Large intestine (tissue), 3 donors: ENCODE results near the gene ZNF765. TPM values are rescaled to one million over a fixed set of nuclear protein-coding genes. Genes with fewer than 3 reads are reported as not detected.
"Not testable (repeated sequence)": the region's sequence is repeated elsewhere in the genome, so short reads cannot be mapped to it uniquely, and the experiment has no call there.

Experiments
- DNase-seq, 2 donors: peaks; one replicate each; pipeline versions ENCODE4 v3.0.0 to v3.0.0-alpha.2; 2013
- H3K27ac ChIP-seq: one replicate; pipeline ENCODE4 v1.5.1; 2013; ENCODE audit warnings: low read length
- H3K27me3 ChIP-seq: 2 replicates; pipeline ENCODE4 v1.6.1; 2013; ENCODE audit warnings: low read length; ENCODE audit not compliant: control insufficient read depth, insufficient read depth
- H3K36me3 ChIP-seq: 2 replicates; pipeline ENCODE4 v1.6.1; 2013; ENCODE audit warnings: low read length; ENCODE audit not compliant: control insufficient read depth, insufficient read depth
- H3K4me1 ChIP-seq: one replicate; pipeline ENCODE4 v1.6.1; 2013; ENCODE audit warnings: low read length; ENCODE audit not compliant: control insufficient read depth, insufficient read depth
- H3K4me3 ChIP-seq: one replicate; pipeline ENCODE4 v1.5.1; 2013; ENCODE audit warnings: low read length
- H3K9me3 ChIP-seq: one replicate; pipeline ENCODE4 v1.6.1; 2013; ENCODE audit warnings: mild to moderate bottlenecking, low read depth, low read length, moderate library complexity; ENCODE audit not compliant: control insufficient read depth
- WGBS: methylation state at CpG from one replicate; pipeline ENCODE4 v1.1.5; 2013; ENCODE audit warnings: low lambda C conversion rate; ENCODE audit not compliant: insufficient coverage; 5-methylcytosine and 5-hydroxymethylcytosine counted together
- polyA plus RNA-seq: library from polyadenylated mRNA; unstranded; fragments of 120-200 nt; gene quantifications from one replicate; pipeline ENCODE4 v1.2.1, GENCODE V29; 2013

The ZNF765 gene
- polyA plus RNA-seq, 1 donor = 11.7 TPM

DNA sequence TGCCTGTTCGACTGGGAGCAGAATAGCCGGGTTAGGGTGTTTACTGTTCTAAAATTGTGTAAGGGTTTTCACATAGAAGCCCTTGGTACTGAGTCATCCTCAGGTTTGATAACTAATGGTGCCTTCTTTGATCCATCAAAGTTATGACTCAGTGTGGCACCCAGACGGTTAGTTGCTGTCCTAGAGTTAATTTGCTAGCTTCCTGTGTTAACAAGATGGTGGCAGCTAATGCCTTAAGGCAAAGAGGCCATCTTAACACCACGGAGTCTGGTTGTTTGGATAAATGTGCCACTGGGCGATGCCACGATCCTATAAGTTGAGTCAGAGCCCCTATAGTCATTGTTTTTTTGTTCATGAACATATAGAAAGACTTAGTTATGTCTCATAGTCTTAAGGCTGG is 80.5 kb downstream of the ZNF765 start:
- WGBS = no CpG with 5 or more reads among the region's 6 CpGs
- not testable (repeated sequence) for H3K4me1 ChIP-seq, H3K4me3 ChIP-seq, DNase-seq, H3K27ac ChIP-seq, H3K27me3 ChIP-seq
- Histone ChIP-seq H3K9me3 (peaks cover 17% of the 10 kb centered on the region), H3K36me3 (peaks cover 18% of the 10 kb centered on the region)

Other genes starting within 250 kb of the ZNF765 start
- 14.8 TPM for gene ZNF347, start 236.1 kb upstream of the ZNF765 start, polyA plus RNA-seq
- gene ZNF665, start 201.8 kb upstream of the ZNF765 start, polyA plus RNA-seq = 6.3 TPM
- 27.8 TPM for gene ZNF677, start 140.3 kb upstream of the ZNF765 start, polyA plus RNA-seq
- 0.03 TPM for gene VN1R2, start 136.9 kb upstream of the ZNF765 start, polyA plus RNA-seq
- gene VN1R4, start 127.4 kb upstream of the ZNF765 start, polyA plus RNA-seq = not detected
- 6.5 TPM for gene ZNF845, start 61.4 kb upstream of the ZNF765 start, polyA plus RNA-seq
- gene ZNF525, start 29.4 kb upstream of the ZNF765 start, polyA plus RNA-seq = 15.4 TPM
- 15.6 TPM for gene ZNF761, start 36.8 kb downstream of the ZNF765 start, polyA plus RNA-seq
- 6.0 TPM for gene ZNF813, start 72.6 kb downstream of the ZNF765 start, polyA plus RNA-seq
- gene ZNF331, start 143.0 kb downstream of the ZNF765 start, polyA plus RNA-seq = 17.1 TPM
- gene DPRX, start 236.8 kb downstream of the ZNF765 start, polyA plus RNA-seq = not detected